NCI-H2171 treated with DMSO at 0.1 percent for 48 hours (cell line): ENCODE data around the gene C1orf210.

Experiments
- DNase-seq: peaks from one replicate; lab custom pipeline; 2025; lab: John Stamatoyannopoulos, UW

The C1orf210 gene

DNA sequence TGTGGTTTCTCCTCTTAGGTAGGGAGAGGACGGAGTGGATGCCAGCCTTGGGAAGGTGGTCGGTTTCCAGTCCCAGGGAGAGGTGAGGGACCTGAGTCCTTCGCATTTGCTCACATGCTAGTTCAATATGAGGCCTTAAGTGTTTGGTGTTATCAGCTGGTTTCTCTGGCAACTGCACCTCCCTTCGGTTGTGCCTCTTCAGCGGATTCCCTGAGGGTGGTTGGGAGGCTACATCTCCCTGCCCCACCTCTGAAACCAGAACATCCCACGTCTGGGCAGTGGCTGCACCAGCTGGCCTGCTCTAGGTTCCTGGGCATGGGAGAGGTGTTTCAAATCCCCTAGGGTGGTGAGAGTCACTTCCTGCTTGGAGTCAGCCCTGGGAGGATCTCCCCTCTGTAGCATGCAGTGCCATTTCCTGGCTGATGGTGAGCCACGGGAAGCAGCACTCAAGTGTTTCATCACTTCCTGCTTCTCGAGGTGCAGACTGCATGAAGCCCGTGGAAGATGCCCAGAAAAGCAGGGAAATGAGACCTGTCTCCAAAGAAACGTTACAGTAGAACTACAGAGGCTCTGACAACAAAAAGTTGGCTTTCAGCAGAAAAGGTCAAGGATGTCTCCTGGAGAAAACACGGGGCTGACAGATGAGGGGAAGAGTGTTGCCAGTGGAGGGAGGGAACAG is 11.1 kb downstream of the C1orf210 start:
- DNase-seq, result no peak

GRCh38 chr1:43273708-43274107 is 11.7 kb downstream of the C1orf210 start:
- no peak for DNase-seq

GRCh38 chr1:43272576-43273571 is 12.5 kb downstream of the C1orf210 start:
- no peak for DNase-seq

DNA sequence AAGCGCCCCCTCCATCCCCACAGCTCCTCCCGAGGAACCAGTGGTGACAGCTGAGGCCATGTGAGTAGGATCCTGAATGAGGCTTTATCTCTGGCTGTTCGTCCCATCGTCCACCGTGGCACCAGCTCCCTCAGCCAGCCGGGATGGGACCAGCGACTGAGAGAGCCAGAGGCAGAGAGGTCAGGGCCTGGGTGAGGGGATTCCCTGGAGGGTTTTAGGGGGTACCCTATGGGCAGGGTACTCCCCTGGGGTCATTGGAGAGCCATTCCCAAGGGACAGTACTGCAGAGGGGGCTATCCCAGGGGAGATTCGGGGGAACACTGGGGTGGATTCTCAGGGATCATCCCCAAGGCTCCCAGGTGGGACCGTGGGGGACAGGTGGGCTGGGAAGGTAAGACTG is 13.2 kb downstream of the C1orf210 start:
- DNase-seq, result no peak

- no peak for DNase-seq
Observed at GRCh38 chr1:43271186-43272118, 13.9 kb downstream of the C1orf210 start.

- peak; percentile 71 for DNase-seq
Observed at GRCh38 chr1:43270421-43271095, 14.8 kb downstream of the C1orf210 start.

- DNase-seq, result no peak
Observed at GRCh38 chr1:43269627-43270375, 15.6 kb downstream of the C1orf210 start, which contains the start of gene TMEM125. Gene TMEM125 (plus strand): TSS chr1:43269983. CDS start chr1:43272723, 2,740 bp downstream.

DNA sequence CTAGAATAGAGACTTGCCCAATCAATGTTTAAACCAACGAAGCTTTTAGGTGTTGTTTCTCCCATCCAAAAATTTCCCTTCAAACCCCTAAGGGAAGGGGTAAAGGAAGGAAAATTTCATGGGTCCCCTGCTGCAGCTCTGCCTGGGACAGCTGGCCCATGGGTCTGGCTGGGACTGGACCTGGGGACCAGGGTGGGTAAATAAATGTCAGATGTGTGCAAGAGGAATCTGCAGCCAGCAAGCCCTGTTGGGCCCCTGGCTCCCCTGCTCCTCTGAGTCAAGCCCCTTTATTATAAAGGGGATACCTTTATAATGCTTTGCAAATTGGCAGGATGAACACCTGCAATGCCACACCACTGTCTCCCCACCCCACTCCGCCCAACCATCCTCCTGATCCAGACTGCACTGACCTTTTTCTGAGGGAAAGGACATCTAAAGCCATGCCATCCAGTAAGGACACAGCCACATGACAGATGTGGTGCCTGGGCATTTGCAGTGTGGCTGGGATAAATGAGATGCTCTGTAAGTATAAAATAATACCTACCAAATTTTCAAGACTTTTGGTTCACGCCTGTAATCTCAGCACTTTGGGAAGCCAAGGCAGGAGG is 17.5 kb downstream of the C1orf210 start:
- DNase-seq, result no peak

GRCh38 chr1:43267291-43267805 is 18.0 kb downstream of the C1orf210 start:
- no peak for DNase-seq

- no peak for DNase-seq
Observed at GRCh38 chr1:43266881-43267280, 18.5 kb downstream of the C1orf210 start.

DNA sequence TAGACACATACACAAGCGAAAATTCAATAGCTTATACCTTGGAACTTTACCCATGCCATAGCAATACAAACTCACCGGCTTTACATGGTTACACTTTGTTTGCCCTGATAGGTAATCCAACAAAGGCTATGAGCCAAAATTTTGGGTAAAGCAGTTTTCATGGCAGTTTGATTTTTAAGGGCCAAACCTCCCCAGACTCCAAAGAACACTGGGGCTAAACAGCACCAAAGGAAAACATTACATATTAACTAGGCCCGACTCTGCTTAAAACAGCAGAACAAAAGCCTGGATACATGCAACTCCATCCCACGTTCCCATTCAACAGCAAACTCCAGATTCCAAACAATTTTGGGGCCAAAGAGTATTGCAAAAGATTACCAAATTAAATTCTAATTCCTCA is 19.9 kb downstream of the C1orf210 start:
- no peak for DNase-seq

DNA sequence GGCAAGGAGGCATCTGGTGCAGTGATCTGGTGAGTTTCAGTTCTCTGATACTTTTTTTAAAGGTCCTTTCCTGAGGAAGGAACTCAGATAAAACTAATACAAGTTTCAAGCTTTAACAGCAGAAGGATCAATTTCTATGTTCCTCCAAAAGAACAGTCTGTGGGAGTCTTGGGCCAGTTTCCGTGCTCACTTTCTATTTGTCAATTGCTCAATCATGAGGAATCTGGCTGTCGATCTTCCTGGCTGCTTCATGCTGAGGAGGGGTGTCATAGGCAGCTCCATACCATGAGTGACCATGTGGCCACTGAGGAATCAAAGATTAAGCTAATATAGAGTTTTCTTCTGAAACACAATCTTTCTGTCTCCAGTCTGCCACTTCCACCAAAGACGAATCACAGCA is 27.0 kb downstream of the C1orf210 start:
- DNase-seq, result no peak

DNA sequence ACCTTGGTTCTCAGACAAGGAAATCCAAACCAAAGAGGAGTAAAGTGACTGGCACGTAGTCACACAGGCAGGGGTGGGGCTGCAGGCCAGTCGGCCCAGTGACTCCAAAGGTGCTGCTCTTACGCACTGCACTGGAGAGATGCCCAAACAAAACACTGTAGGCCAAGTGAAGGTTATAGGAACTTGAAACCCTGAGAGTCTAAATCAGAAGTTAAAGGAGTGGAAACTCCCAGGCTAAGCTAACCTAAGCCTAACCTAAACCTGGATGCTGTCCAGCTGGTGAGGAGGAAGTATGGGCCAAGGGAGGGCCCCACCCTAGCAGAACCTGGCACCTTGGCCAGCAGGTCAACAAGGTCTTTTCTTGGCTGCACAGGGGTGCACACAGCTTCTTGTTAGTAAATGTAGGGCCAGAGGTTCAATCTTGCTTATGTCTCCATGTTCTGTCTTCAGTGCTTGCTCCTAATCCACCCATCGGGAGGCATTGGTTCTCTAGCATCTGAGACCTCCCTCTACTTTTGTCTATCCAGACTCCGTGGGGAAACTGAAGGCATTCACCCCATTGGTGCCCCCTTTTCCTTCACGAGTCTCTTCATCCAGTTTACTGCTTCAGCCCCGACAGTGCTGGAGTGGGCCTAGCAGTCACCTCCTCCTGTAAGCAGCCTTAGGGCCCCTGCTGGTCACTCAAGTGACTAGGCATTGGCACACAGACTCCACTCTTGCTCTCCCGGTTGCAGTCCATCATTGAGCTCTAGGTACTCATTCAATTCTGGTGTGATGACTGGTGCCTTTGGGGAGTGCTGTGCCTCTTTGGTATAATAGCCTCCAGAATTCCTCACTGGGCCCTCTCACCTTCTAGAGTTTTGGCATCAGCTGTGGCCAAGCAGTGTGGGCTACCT is 28.5 kb downstream of the C1orf210 start:
- DNase-seq, result no peak

DNA sequence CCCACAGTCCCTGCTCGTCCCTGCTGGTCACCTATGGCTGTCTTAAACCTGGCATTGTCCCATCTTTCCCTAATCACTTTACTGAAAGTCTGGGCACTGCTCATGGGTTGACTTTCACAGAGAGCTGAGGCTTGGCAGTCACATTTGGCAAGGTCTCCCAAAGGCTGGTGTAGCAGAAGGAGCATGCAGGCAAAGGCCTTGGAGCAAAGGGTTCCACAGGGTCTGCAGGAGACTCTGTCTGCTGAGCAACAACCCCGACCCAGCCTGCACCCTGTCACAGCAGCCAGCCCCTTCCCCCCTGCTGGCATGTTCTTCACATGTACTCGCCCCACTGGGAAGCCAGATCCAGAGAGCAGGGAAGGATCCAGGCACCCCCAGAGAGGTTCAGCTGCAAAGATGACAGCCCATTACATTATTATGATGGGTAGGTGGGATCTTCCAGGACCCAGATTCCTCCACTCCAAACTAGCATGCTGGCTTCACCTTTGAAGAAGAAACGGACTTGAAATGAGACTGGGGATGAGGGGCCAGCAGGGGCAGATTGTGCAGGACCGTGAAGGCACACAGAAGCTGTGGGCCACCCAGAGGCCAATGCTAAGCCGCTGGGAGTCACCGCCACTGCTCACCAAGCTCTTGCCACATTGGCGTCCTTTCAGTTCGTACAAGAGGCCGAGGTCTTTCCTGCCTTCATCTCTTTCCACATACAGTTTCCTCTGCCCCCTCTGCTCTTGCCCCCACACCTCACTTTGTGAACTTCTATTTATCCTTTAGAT is 29.8 kb downstream of the C1orf210 start:
- DNase-seq, result no peak

GRCh38 chr1:43253876-43254275 is 31.5 kb downstream of the C1orf210 start:
- DNase-seq, result no peak

- no peak for DNase-seq
Observed at GRCh38 chr1:43253173-43253572, 32.2 kb downstream of the C1orf210 start.

- no peak for DNase-seq
Observed at GRCh38 chr1:43252225-43252624, 33.2 kb downstream of the C1orf210 start.

- DNase-seq, result no peak
Observed at GRCh38 chr1:43251024-43251423, 34.4 kb downstream of the C1orf210 start.
